H9 (cell line): ENCODE measurements around the gene RBFOX2. TPM values are rescaled to one million over a fixed set of nuclear protein-coding genes. Genes with fewer than 3 reads are reported as not detected.

Experiments
- DNase-seq: peaks from one replicate; pipeline ENCODE4 v3.0.0-alpha.2; 2017
- H2AFZ ChIP-seq: one replicate; pipeline ENCODE4 v1.6.1; 2013; ENCODE audit warnings: mild to moderate bottlenecking, low read length, control low read depth, moderate library complexity
- H2AK5ac ChIP-seq: 2 replicates; pipeline ENCODE4 v1.6.1; 2013; ENCODE audit warnings: low read length, control low read depth, mixed read lengths; ENCODE audit not compliant: insufficient read length
- H2BK120ac ChIP-seq: one replicate; pipeline ENCODE4 v1.6.1; 2013; ENCODE audit warnings: low read depth, mild to moderate bottlenecking, low read length, control low read depth, inconsistent platforms; ENCODE audit not compliant: poor library complexity, severe bottlenecking
- H2BK12ac ChIP-seq: 2 replicates; pipeline ENCODE4 v1.6.1; 2013; ENCODE audit warnings: low read length, control low read depth, mixed read lengths, low read depth; ENCODE audit not compliant: insufficient read length
- H2BK15ac ChIP-seq: 2 replicates; pipeline ENCODE4 v1.6.1; 2013; ENCODE audit warnings: low read depth, low read length, control low read depth
- H2BK20ac ChIP-seq: one replicate; pipeline ENCODE4 v1.6.1; 2013; ENCODE audit warnings: low read depth, mild to moderate bottlenecking, low read length, control low read depth, inconsistent platforms; ENCODE audit not compliant: poor library complexity, severe bottlenecking
- H2BK5ac ChIP-seq: 2 replicates; pipeline ENCODE4 v1.6.1; 2013; ENCODE audit warnings: low read length, control low read depth, mixed read lengths; ENCODE audit not compliant: insufficient read length
- H3K14ac ChIP-seq: 2 replicates; pipeline ENCODE4 v1.6.1; 2013; ENCODE audit warnings: low read length, control low read depth; ENCODE audit not compliant: insufficient read depth
- H3K18ac ChIP-seq: 2 replicates; pipeline ENCODE4 v1.6.1; 2013; ENCODE audit warnings: low read depth, mild to moderate bottlenecking, mixed read lengths, low read length, control low read depth; ENCODE audit not compliant: insufficient read length
- H3K23ac ChIP-seq: 2 replicates; pipeline ENCODE4 v1.6.1; 2013; ENCODE audit warnings: low read length, control low read depth, mixed read lengths, low read depth; ENCODE audit not compliant: insufficient read length
- H3K23me2 ChIP-seq: 2 replicates; pipeline ENCODE4 v1.6.1; 2013; ENCODE audit warnings: low read depth, mild to moderate bottlenecking, mixed read lengths, low read length, control low read depth; ENCODE audit not compliant: insufficient read length, poor library complexity, severe bottlenecking
- H3K27ac ChIP-seq: 2 replicates; pipeline ENCODE4 v1.5.1; 2013; ENCODE audit warnings: low read length, control low read depth, mixed read lengths, low read depth; ENCODE audit not compliant: insufficient read length
- H3K27me3 ChIP-seq: 2 replicates; pipeline ENCODE4 v1.6.1; 2013; ENCODE audit warnings: low read length, control low read depth, inconsistent platforms; ENCODE audit not compliant: insufficient read depth
- H3K4ac ChIP-seq: 2 replicates; pipeline ENCODE4 v1.6.1; 2013; ENCODE audit warnings: low read depth, mild to moderate bottlenecking, control low read depth, inconsistent platforms, low read length, moderate library complexity
- H3K4me1 ChIP-seq: 2 replicates; pipeline ENCODE4 v1.6.1; 2013; ENCODE audit warnings: low read length, control low read depth, inconsistent platforms; ENCODE audit not compliant: insufficient read depth
- H3K4me2 ChIP-seq: 2 replicates; pipeline ENCODE4 v1.6.1; 2013; ENCODE audit warnings: low read length, control low read depth, mixed read lengths; ENCODE audit not compliant: insufficient read length, insufficient read depth
- H3K56ac ChIP-seq: 2 replicates; pipeline ENCODE4 v1.6.1; 2013; ENCODE audit warnings: low read depth, mild to moderate bottlenecking, mixed read lengths, low read length, control low read depth; ENCODE audit not compliant: insufficient read length
- H3K79me1 ChIP-seq: 2 replicates; pipeline ENCODE4 v1.6.1; 2013; ENCODE audit warnings: low read depth, mild to moderate bottlenecking, moderate library complexity, low read length, control low read depth, inconsistent platforms; ENCODE audit not compliant: insufficient read depth, poor library complexity, severe bottlenecking
- H3K79me2 ChIP-seq: 2 replicates; pipeline ENCODE4 v1.6.1; 2013; ENCODE audit warnings: low read length, control low read depth, inconsistent platforms; ENCODE audit not compliant: insufficient read depth
- H3K9ac ChIP-seq: 2 replicates; pipeline ENCODE4 v1.6.1; 2013; ENCODE audit warnings: low read length, control low read depth, mixed read lengths; ENCODE audit not compliant: insufficient read length; ENCODE audit errors: extremely low read depth
- H3K9me3 ChIP-seq: one replicate; pipeline ENCODE4 v1.6.1; 2013; ENCODE audit warnings: low read depth, low read length, inconsistent platforms; ENCODE audit not compliant: control insufficient read depth
- H3T11ph ChIP-seq: one replicate; pipeline ENCODE4 v1.6.1; 2013; ENCODE audit warnings: mild to moderate bottlenecking, low read length, control low read depth, inconsistent platforms
- H4K20me1 ChIP-seq: one replicate; pipeline ENCODE4 v1.6.1; 2013; ENCODE audit not compliant: control insufficient read depth, insufficient read length, insufficient read depth
- H4K5ac ChIP-seq: 2 replicates; pipeline ENCODE4 v1.6.1; 2013; ENCODE audit warnings: low read depth, mild to moderate bottlenecking, mixed read lengths, low read length, control low read depth; ENCODE audit not compliant: insufficient read length
- H4K8ac ChIP-seq: replicated peaks from 2 replicates; pipeline ENCODE4 v1.6.1; 2013; ENCODE audit warnings: low read length, control low read depth, mixed read lengths, low read depth; ENCODE audit not compliant: insufficient read length
- H4K91ac ChIP-seq: 2 replicates; pipeline ENCODE4 v1.6.1; 2013; ENCODE audit warnings: low read depth, mild to moderate bottlenecking, moderate library complexity, mixed read lengths, low read length, control low read depth; ENCODE audit not compliant: insufficient read length
- H3K27ac Mint-ChIP-seq, 3 experiments: 2 replicates in 2 of 3; 3 replicates in 1 of 3; pipeline ENCODE4 v1.8.0; 2020 to 2021; ENCODE audit warnings: mixed read lengths in 3 of 3, mild to moderate bottlenecking in 1 of 3, moderate library complexity in 1 of 3
- H3K27me3 Mint-ChIP-seq: 2 replicates; pipeline ENCODE4 v1.8.0; 2021; ENCODE audit warnings: low read depth, mild to moderate bottlenecking, moderate library complexity, mixed read lengths
- H3K36me3 Mint-ChIP-seq, 3 experiments: 2 replicates in 2 of 3; 3 replicates in 1 of 3; pipeline ENCODE4 v1.8.0; 2020 to 2021; ENCODE audit warnings: low read depth in 3 of 3, mixed read lengths in 3 of 3; ENCODE audit not compliant: insufficient read depth in 1 of 3
- H3K4me1 Mint-ChIP-seq, 2 experiments: 2 replicates each; pipeline ENCODE4 v1.8.0; 2020; ENCODE audit warnings: mixed read lengths in 2 of 2
- H3K4me3 Mint-ChIP-seq, 2 experiments: 2 replicates in 1 of 2; 3 replicates in 1 of 2; pipeline ENCODE4 v1.8.0; 2020 to 2021; ENCODE audit warnings: mild to moderate bottlenecking in 2 of 2, mixed read lengths in 2 of 2, moderate library complexity in 1 of 2
- H3K9me3 Mint-ChIP-seq, 2 experiments: 2 replicates in 1 of 2; 3 replicates in 1 of 2; pipeline ENCODE4 v1.8.0; 2020; ENCODE audit warnings: mild to moderate bottlenecking in 2 of 2, mixed read lengths in 2 of 2, moderate library complexity in 1 of 2
- CTCF ChIP-seq: fragments of 200-600 bp; sonication (generic); conservative IDR thresholded peaks from 3 replicates; pipeline ENCODE4 v1.8.0; 2021; ENCODE audit warnings: antibody characterized with exemption, mild to moderate bottlenecking
- WGBS: extraction: QIAGEN DNeasy Blood & Tissue Kit; methylation state at CpG from one replicate; pipeline ENCODE4 v1.1.7; 2013; ENCODE audit warnings: missing lambda C conversion rate, low lambda C conversion rate, mixed read lengths; ENCODE audit not compliant: insufficient read length; ENCODE audit errors: extremely low coverage; 5-methylcytosine and 5-hydroxymethylcytosine counted together
- total RNA-seq: library from RNA; stranded (reverse); gene quantifications from 2 replicates; pipeline ENCODE4 v1.2.1, GENCODE V29; 2021

Gene RBFOX2
- total RNA-seq, 1 experiment from 2014 or later: 84.7 TPM

GRCh38 chr22:35811670-35812069 is 217.0 kb downstream of the RBFOX2 start:
- no CpG with 5 or more reads among the region's 3 CpGs for WGBS
- Histone ChIP-seq H3K23me2 (no peaks in the 10 kb centered on the region), H2BK15ac (no peak overlapping the region), H4K5ac (no peak overlapping the region), H4K20me1 (no peaks in the 10 kb centered on the region), H3K79me2 (no peaks in the 10 kb centered on the region; the same call in 1 of the 2 replicates), H2BK5ac (no peak overlapping the region), H3K4me2 (no peak overlapping the region), H3K9ac (no peak overlapping the region), H3K4me1 (no peaks in the 10 kb centered on the region), H2AFZ (no peak overlapping the region), H3K9me3 (no peaks in the 10 kb centered on the region), H3K14ac (no peak overlapping the region), H4K8ac (no peak overlapping the region), H4K91ac (no peak overlapping the region), H3K27me3 (no peaks in the 10 kb centered on the region), H3T11ph (no peak overlapping the region), H3K27ac (no peak overlapping the region), H2BK20ac (no peak overlapping the region), H2BK120ac (no peak overlapping the region), H3K79me1 (no peaks in the 10 kb centered on the region), H3K23ac (no peak overlapping the region), H3K56ac (no peak overlapping the region), H3K4ac (no peak overlapping the region), H3K18ac (no peak overlapping the region), H2BK12ac (no peak overlapping the region), H2AK5ac (no peak overlapping the region)
- no peak for TF ChIP-seq CTCF
- no peak overlapping the region for H3K27ac Mint-ChIP-seq
- no peak overlapping the region for H3K4me3 Mint-ChIP-seq
- no peak for DNase-seq
- no peaks in the 10 kb centered on the region for H3K27me3 Mint-ChIP-seq
- no peaks in the 10 kb centered on the region for H3K9me3 Mint-ChIP-seq
- H3K36me3 Mint-ChIP-seq: peaks cover 11 to 22% (median 16%) of the 10 kb centered on the region in 3 experiments; a peak in 6 of 7 replicates
- H3K4me1 Mint-ChIP-seq: peaks cover 5 to 6% of the 10 kb centered on the region in 2 experiments; a peak in 3 of 4 replicates
